SJSA1 (cell line): ENCODE results near the gene KCNIP1. TPM values are rescaled to one million over a fixed set of nuclear protein-coding genes. Genes with fewer than 3 reads are reported as not detected.
A peak's percentile ranks its signal among the peaks of the same experiment; 100 is the strongest.

Experiments used
- DNase-seq, 2 experiments: peaks; one replicate each; pipeline ENCODE4 v3.0.0-alpha.2; 2015 to 2020; ENCODE audit warnings: low spot score in 2 of 2, low read depth in 1 of 2
- H3K27ac ChIP-seq: fragments of 250-450 bp; sonication (Bioruptor Pico); 2 replicates; pipeline ENCODE4 v1.5.1; 2020; ENCODE audit warnings: mild to moderate bottlenecking, moderate library complexity
- H3K27me3 ChIP-seq: fragments of 250-450 bp; sonication (Bioruptor Pico); replicated peaks from 2 replicates; pipeline ENCODE4 v1.5.1; 2020; ENCODE audit warnings: mild to moderate bottlenecking, moderate library complexity
- H3K36me3 ChIP-seq: fragments of 250-450 bp; sonication (Bioruptor Pico); 2 replicates; pipeline ENCODE4 v1.5.1; 2020; ENCODE audit warnings: mild to moderate bottlenecking
- H3K4me1 ChIP-seq: fragments of 250-450 bp; sonication (Bioruptor Pico); replicated peaks from 2 replicates; pipeline ENCODE4 v1.6.1; 2021; ENCODE audit warnings: mild to moderate bottlenecking
- H3K4me3 ChIP-seq: fragments of 250-450 bp; sonication (Bioruptor Pico); 2 replicates; pipeline ENCODE4 v1.5.1; 2020; ENCODE audit warnings: mild to moderate bottlenecking
- H3K9me3 ChIP-seq: fragments of 250-450 bp; sonication (Bioruptor Pico); replicated peaks from 2 replicates; pipeline ENCODE4 v1.5.1; 2020; ENCODE audit warnings: mild to moderate bottlenecking
- total RNA-seq: library from RNA; depleted of rRNA; stranded (reverse); fragments of >200 nt; shearing (Covaris generic); gene quantifications from 2 replicates; pipeline ENCODE4 v1.2.3, GENCODE V29; 2014

Gene KCNIP1
- total RNA-seq, 1 experiment from 2014 or later, result 3.1 TPM

GRCh38 chr5:170601619-170602018, 97.8 kb downstream of the KCNIP1 start:
- no peaks in the 10 kb centered on the region for H3K9me3 ChIP-seq

GRCh38 chr5:170603109-170603508, 99.3 kb downstream of the KCNIP1 start:
- H3K4me3 ChIP-seq, result no peak overlapping the region
- peaks cover 7% of the 10 kb centered on the region for H3K4me1 ChIP-seq
- H3K27ac ChIP-seq, result no peak overlapping the region
- H3K36me3 ChIP-seq, result no peaks in the 10 kb centered on the region
- H3K9me3 ChIP-seq, result no peaks in the 10 kb centered on the region
- DNase-seq, result no peak
- no peaks in the 10 kb centered on the region for H3K27me3 ChIP-seq

More at GRCh38 chr5:170601619-170602018, 97.8 kb downstream of the KCNIP1 start:
- Histone ChIP-seq H3K27ac (no peak overlapping the region), H3K4me3 (no peak overlapping the region), H3K27me3 (no peaks in the 10 kb centered on the region), H3K36me3 (no peaks in the 10 kb centered on the region), H3K4me1 (peaks cover 20% of the 10 kb centered on the region)
- no peak for DNase-seq

- H3K36me3 ChIP-seq, result no peaks in the 10 kb centered on the region
- H3K9me3 ChIP-seq, result no peaks in the 10 kb centered on the region
- no peaks in the 10 kb centered on the region; the same call in 1 of the 2 replicates for H3K4me1 ChIP-seq
- H3K27me3 ChIP-seq, result no peaks in the 10 kb centered on the region
- no peak overlapping the region for H3K27ac ChIP-seq
- no peak overlapping the region for H3K4me3 ChIP-seq
- peak; percentile 55 to 80 for DNase-seq
These were observed 100.1 kb downstream of the KCNIP1 start for GRCh38 chr5:170603578-170604565.

GRCh38 chr5:170606941-170607340, 103.1 kb downstream of the KCNIP1 start:
- Histone ChIP-seq H3K27ac (no peak overlapping the region), H3K4me3 (no peak overlapping the region), H3K27me3 (no peaks in the 10 kb centered on the region), H3K4me1 (no peaks in the 10 kb centered on the region; the same call in 1 of the 2 replicates), H3K9me3 (no peaks in the 10 kb centered on the region), H3K36me3 (no peaks in the 10 kb centered on the region)
- DNase-seq, result no peak

GRCh38 chr5:170611449-170612090, 107.8 kb downstream of the KCNIP1 start:
- H3K9me3 ChIP-seq, result no peaks in the 10 kb centered on the region
- no peak overlapping the region for H3K4me3 ChIP-seq
- H3K36me3 ChIP-seq, result no peaks in the 10 kb centered on the region
- H3K27me3 ChIP-seq, result no peaks in the 10 kb centered on the region
- DNase-seq, result no peak
- no peak overlapping the region for H3K27ac ChIP-seq
- H3K4me1 ChIP-seq, result peaks cover 19% of the 10 kb centered on the region

GRCh38 chr5:170612256-170612678, 108.4 kb downstream of the KCNIP1 start:
- no peaks in the 10 kb centered on the region for H3K9me3 ChIP-seq
- H3K4me1 ChIP-seq, result peaks cover 19% of the 10 kb centered on the region
- no peak overlapping the region for H3K27ac ChIP-seq
- no peak for DNase-seq
- no peaks in the 10 kb centered on the region for H3K27me3 ChIP-seq
- no peak overlapping the region for H3K4me3 ChIP-seq
- H3K36me3 ChIP-seq, result no peaks in the 10 kb centered on the region

GRCh38 chr5:170614065-170614490, 110.3 kb downstream of the KCNIP1 start:
- no peaks in the 10 kb centered on the region for H3K9me3 ChIP-seq
- no peaks in the 10 kb centered on the region for H3K27me3 ChIP-seq

GRCh38 chr5:170614720-170615119, 110.9 kb downstream of the KCNIP1 start:
- DNase-seq, result peak; percentile 64 to 80
- Histone ChIP-seq H3K27me3 (no peaks in the 10 kb centered on the region), H3K27ac (peak overlapping the region; percentile 53), H3K4me1 (peaks cover 24% of the 10 kb centered on the region), H3K36me3 (no peaks in the 10 kb centered on the region), H3K4me3 (no peak overlapping the region), H3K9me3 (no peaks in the 10 kb centered on the region)

More at GRCh38 chr5:170614065-170614490, 110.3 kb downstream of the KCNIP1 start:
- no peak overlapping the region for H3K27ac ChIP-seq
- no peak overlapping the region for H3K4me3 ChIP-seq
- H3K36me3 ChIP-seq, result no peaks in the 10 kb centered on the region
- H3K4me1 ChIP-seq, result peaks cover 24% of the 10 kb centered on the region
- no peak for DNase-seq

GRCh38 chr5:170617533-170618490, 114.0 kb downstream of the KCNIP1 start:
- H3K36me3 ChIP-seq, result no peaks in the 10 kb centered on the region
- no peak overlapping the region for H3K4me3 ChIP-seq
- DNase-seq, result no peak
- H3K27me3 ChIP-seq, result no peaks in the 10 kb centered on the region
- no peaks in the 10 kb centered on the region for H3K9me3 ChIP-seq
- H3K4me1 ChIP-seq, result peaks cover 24% of the 10 kb centered on the region
- no peak overlapping the region for H3K27ac ChIP-seq

GRCh38 chr5:170619869-170620268, 116.0 kb downstream of the KCNIP1 start:
- Histone ChIP-seq H3K36me3 (no peaks in the 10 kb centered on the region), H3K27ac (no peak overlapping the region), H3K27me3 (no peaks in the 10 kb centered on the region), H3K4me3 (no peak overlapping the region), H3K4me1 (peaks cover 14% of the 10 kb centered on the region), H3K9me3 (no peaks in the 10 kb centered on the region)
- no peak for DNase-seq

- H3K4me3 ChIP-seq, result no peak overlapping the region
- no peaks in the 10 kb centered on the region for H3K27me3 ChIP-seq
- no peaks in the 10 kb centered on the region for H3K36me3 ChIP-seq
- H3K4me1 ChIP-seq, result peaks cover 1% of the 10 kb centered on the region; the same call in 1 of the 2 replicates
- no peak for DNase-seq
- no peak overlapping the region for H3K27ac ChIP-seq
- H3K9me3 ChIP-seq, result no peaks in the 10 kb centered on the region
These were observed 119.1 kb downstream of the KCNIP1 start for GRCh38 chr5:170622933-170623332.

GRCh38 chr5:170623576-170624181, 119.9 kb downstream of the KCNIP1 start:
- Histone ChIP-seq H3K27ac (no peak overlapping the region), H3K4me1 (no peaks in the 10 kb centered on the region), H3K27me3 (no peaks in the 10 kb centered on the region), H3K36me3 (no peaks in the 10 kb centered on the region), H3K9me3 (no peaks in the 10 kb centered on the region), H3K4me3 (no peak overlapping the region)
- DNase-seq, result peak; percentile 58 to 80
